NCI-H1694 treated with DMSO at 0.1 percent for 48 hours (cell line): ENCODE measurements around the gene NREP.

Source experiments
- DNase-seq: peaks from one replicate; lab custom pipeline; 2025; lab: John Stamatoyannopoulos, UW

NREP gene

GRCh38 chr5:111765613-111766571, 8.9 kb upstream of the NREP start:
- no peak for DNase-seq

- DNase-seq: no peak
These were observed 7.0 kb upstream of the NREP start for GRCh38 chr5:111764019-111764418.

- no peak for DNase-seq
These were observed 5.9 kb upstream of the NREP start for GRCh38 chr5:111762895-111763294.

DNA sequence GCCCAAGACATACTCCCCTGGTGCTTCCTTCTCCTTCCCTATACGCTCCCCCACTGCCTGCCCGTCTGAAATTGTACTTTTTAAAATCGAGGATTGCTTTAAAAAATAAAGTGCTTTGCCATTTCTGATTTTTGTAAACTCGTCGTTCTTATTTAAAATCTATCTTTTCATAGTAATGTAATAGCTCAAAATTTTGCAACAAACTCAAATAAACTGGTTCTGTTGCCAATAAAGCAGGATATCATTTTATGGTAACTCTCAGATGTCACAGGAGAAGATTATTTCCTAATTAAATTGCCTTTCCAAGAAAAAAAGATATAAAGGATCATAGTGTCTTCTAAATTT, 1.3 kb upstream of the NREP start:
- DNase-seq: no peak

DNA sequence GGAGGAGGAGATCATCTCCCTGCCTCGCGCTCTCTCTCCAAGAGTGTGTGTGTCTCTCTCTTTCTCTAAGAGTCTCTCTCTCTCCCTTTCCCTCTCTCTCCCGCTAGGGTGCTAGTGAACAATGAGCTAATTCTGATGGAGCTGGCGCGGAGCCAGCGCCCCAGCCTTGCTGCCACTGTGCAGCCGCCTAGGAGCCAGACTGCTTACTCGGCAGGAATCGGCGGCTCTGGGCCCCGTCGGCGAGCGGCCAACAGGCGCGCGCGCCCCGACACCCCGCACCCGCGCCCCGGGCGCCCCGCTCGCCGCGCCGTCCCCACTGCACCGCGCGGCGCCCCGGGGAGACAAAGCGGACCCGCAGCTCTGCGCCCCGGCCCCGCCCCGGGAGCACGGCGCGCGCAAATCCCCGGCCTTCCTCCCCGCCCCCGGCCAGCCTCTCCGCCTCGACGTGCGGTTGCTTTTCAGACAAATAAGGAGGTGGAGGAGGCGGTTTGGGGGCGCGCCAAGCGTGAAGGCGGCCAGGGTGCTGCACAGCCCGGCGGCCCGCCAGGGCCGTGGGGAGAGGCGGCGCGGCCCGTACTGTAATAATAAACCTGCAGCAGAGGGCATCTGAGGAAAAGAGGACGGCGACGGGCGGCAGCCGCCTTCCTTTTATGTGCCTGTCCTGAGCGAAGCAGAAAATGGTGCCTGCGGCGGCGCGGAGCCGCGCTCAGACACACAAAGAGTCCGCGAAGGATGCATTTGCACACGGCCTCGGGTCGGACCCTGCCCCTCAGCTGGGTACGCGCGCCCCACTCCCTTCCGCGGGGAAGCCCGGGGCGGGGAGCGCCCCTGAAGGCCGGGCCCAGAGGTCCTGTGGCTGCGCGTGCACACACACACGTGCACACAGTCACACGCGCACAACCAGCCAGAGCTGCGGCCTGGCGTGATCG, 625 bp upstream of the NREP start:
- DNase-seq: peak; percentile 87

DNA sequence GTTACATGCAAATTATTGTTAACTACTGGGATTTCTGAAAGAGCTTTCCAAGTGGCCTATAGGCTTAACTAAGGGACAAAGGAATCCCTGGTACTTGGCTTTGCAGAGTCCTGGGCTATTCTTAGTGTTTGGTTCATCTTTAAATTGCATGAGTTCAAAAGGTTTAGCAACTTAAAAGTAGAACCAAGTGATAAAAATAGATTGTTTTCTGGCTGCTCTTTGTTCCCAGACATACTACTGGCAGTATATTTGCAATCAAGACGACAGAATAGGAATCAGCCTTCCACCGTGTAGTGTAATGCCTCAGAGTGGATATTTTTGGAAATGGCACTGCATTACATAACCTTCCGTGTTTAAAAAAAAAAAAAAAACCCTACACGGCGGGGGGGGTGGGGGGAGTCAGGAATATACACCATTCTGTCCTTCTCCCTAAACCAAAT, 1.0 kb downstream of the NREP start:
- peak; percentile 77 for DNase-seq

GRCh38 chr5:111755345-111755941, 1.6 kb downstream of the NREP start:
- peak; percentile 38 for DNase-seq

DNA sequence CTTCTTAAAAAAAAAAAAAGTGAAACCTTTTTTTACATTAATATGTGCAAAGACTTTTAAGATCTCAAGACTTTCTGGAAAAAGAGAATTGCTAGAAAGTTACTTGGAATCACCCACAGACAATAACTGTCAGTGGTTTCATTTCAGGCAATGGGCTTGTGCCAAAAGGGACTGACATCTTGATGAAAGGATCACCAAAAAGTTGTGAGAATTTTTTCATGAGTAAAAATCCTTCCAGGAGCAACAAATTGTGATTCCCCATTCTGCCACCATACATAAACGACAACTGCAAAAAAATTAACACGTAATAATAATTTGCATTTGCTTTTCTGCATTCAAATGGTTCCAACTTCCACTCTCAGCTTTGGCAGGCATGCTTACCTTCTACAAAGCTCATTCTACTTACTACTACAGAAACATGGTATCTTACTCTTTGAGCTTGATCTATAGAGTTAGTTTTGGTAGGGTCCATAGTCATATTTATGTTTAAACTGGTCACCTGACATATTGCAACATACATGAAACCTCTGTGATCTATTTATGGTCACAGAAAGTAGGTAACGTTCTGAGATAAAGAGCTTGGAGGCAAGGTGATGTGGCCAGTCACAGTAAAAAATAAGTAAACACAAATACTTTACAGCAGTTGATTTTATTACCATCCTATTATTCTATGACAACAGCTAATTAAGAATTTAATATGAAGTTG, 3.0 kb downstream of the NREP start:
- DNase-seq: no peak

DNA sequence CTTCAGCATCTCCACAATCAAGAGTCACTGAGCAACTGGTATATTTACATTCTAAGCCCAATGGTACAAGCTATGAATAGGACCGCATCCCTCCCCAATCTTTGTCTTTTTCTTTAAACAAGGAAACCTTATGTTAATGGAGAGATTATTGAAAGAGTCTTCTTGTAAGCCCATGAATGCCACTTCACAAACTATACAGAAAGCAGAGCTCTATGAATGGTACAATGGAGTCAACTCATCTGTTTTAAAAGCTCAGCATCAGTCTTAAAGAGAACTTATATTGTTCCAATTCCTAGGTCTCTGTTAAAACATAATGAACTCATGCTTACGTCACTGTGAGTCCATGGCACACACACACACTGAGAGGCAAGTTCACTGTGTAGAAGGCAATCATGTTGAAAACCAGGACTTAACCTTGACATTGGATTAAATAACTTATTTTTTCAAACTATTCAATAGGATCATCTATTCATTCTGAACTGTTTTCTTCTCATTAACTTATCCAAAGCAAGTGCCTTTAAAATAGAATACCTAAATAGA, 4.5 kb downstream of the NREP start:
- DNase-seq: no peak

DNA sequence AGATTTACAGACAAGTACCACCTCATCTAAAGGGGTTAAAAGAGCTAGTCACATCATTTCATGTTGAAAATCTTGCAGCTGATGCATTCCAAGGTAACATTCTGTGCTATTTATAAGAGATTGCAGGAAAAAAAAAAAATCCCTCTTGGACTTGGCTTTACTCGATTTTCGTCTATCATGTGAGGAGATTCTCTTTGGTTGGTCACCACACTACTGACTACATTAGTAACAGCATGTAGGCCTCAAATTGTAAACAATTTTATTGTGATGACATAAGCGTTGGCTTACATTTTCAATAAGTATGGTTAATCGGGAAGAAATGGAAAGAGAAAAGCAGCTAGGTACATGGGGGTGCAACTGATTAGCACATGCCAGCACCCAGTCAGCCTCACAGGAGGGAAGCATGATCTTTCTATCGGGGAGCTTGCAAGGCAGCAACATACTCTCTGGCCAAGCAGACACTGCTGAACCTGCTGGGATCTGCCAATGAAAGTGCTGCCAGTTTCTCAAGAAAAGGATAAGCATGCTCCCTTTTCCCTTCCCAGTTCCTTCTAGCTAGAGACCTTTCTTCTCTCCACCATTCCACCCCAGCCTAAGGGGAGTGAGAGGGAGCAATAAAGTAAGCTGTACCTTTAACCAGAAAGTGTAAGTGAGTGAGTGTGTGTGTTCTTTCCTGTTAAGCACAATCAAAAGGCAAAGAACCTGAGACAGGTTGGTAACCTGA, 7.5 kb downstream of the NREP start:
- DNase-seq: no peak

GRCh38 chr5:111748304-111748763, 8.7 kb downstream of the NREP start:
- no peak for DNase-seq

DNA sequence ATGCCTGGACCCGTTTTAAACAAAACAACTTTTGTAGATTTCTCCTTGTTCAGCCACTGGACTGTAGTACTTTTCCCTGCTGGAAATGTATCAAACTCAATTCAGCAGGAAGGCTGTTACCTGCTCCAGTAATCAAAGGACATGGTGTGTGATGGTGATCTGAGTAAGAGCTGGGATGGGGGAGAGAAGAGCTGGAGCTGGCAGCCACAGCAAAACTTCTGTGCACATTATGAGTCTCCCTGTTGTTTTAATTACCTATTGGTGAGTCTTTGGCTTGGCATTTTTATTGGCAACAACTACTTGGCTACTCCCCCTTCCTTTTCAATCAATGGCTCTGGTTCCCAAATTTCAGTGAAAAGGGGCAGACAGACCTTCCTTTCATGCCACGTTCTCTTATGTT, 9.7 kb downstream of the NREP start:
- DNase-seq: no peak

DNA sequence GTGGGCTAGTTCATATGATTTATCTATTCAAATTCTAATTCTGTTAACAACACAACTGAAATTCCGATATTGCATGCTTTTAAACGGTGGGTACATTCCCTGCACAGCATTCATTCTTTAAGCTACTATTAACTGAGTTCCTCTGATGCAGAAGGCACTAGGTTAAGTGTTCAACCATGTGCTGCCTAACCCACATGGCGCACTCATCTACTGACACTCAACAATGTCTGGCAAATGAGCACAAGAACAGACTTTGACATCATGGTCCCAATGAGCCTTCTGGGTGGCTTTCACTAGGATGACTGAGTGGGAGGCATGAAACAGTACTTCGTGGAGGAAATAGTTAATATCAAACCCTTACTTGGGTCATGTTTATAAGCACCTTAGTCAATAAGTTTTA, 10.2 kb downstream of the NREP start:
- DNase-seq: no peak

GRCh38 chr5:111745075-111745739, 11.8 kb downstream of the NREP start:
- DNase-seq: no peak

- no peak for DNase-seq
These were observed 12.5 kb downstream of the NREP start for GRCh38 chr5:111744455-111744854.

- DNase-seq: no peak
These were observed 13.0 kb downstream of the NREP start for GRCh38 chr5:111743988-111744387.

GRCh38 chr5:111743512-111743911, 13.5 kb downstream of the NREP start:
- DNase-seq: no peak

GRCh38 chr5:111742177-111742994, 14.6 kb downstream of the NREP start:
- no peak for DNase-seq

- no peak for DNase-seq
These were observed 15.7 kb downstream of the NREP start for GRCh38 chr5:111741278-111741677.
